T-helper 22 cell (primary cell): ENCODE results near the gene STX18.
"Not testable (repeated sequence)": the region's sequence is repeated elsewhere in the genome, so short reads cannot be mapped to it uniquely, and the experiment has no call there.

Source experiments
- DNase-seq: peaks from one replicate; pipeline ENCODE4 v3.0.0-alpha.2; 2020; ENCODE audit warnings: low read depth

STX18 gene

GRCh38 chr4:4507923-4508322 is 33.9 kb downstream of the STX18 start:
- no peak for DNase-seq

GRCh38 chr4:4507403-4507802 is 34.4 kb downstream of the STX18 start:
- DNase-seq = no peak

GRCh38 chr4:4506961-4507360 is 34.9 kb downstream of the STX18 start:
- DNase-seq = no peak

- DNase-seq = not testable (repeated sequence)
Measured at GRCh38 chr4:4505211-4505610, 36.6 kb downstream of the STX18 start.

GRCh38 chr4:4504783-4505182 is 37.1 kb downstream of the STX18 start:
- no peak for DNase-seq

- DNase-seq = no peak
Measured at GRCh38 chr4:4502694-4503311, 39.0 kb downstream of the STX18 start.

GRCh38 chr4:4501679-4502078 is 40.2 kb downstream of the STX18 start:
- DNase-seq = no peak

- no peak for DNase-seq
Measured at GRCh38 chr4:4499438-4500123, 42.3 kb downstream of the STX18 start.

- DNase-seq = no peak
Measured at GRCh38 chr4:4496592-4497372, 45.1 kb downstream of the STX18 start.

- no peak for DNase-seq
Measured at GRCh38 chr4:4494882-4495281, 47.0 kb downstream of the STX18 start.

GRCh38 chr4:4492161-4492847 is 49.5 kb downstream of the STX18 start:
- DNase-seq = no peak

GRCh38 chr4:4491396-4491893 is 50.4 kb downstream of the STX18 start:
- DNase-seq = no peak

GRCh38 chr4:4490816-4491215 is 51.0 kb downstream of the STX18 start:
- no peak for DNase-seq

GRCh38 chr4:4490041-4490440 is 51.8 kb downstream of the STX18 start:
- DNase-seq = no peak

- DNase-seq = peak; percentile 29
Measured at GRCh38 chr4:4488405-4489404, 53.1 kb downstream of the STX18 start.

- DNase-seq = no peak
Measured at GRCh38 chr4:4486969-4487368, 54.9 kb downstream of the STX18 start.

- no peak for DNase-seq
Measured at GRCh38 chr4:4485806-4486205, 56.0 kb downstream of the STX18 start.

GRCh38 chr4:4481399-4481994 is 60.4 kb downstream of the STX18 start:
- DNase-seq = no peak

GRCh38 chr4:4480685-4481398 is 61.0 kb downstream of the STX18 start:
- no peak for DNase-seq

- DNase-seq = no peak
Measured at GRCh38 chr4:4480205-4480604, 61.6 kb downstream of the STX18 start.
